HG03064 (cell line): Measurements from ENCODE around the gene UBE2C.
"Not testable (repeated sequence)": the region's sequence is repeated elsewhere in the genome, so short reads cannot be mapped to it uniquely, and the experiment has no call there.

Experiments
- ATAC-seq: cut with Tn5 transposase; IDR thresholded peaks from one replicate; pipeline ENCODE4 v1.9.1; 2021; ENCODE audit warnings: low read depth; ENCODE audit not compliant: unreplicated experiment

The UBE2C gene

DNA sequence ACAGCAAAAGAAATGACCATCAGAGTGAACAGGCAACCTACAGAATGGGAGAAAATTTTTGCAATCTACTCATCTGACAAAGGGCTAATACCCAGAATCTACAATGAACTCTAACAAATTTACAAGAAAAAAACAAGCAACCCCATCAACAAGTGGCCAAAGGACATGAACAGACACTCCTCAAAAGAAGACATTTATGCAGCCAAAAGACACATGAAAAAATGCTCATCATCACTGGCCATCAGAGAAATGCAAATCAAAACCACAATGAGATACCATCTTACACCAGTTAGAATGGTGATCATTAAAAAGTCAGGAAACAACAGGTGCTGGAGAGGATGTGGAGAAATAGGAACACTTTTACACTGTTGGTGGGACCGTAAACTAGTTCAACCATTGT lies 14.9 kb upstream of the UBE2C start:
- ATAC-seq = not testable (repeated sequence)

- ATAC-seq = not testable (repeated sequence)
These were observed 14.5 kb upstream of the UBE2C start for GRCh38 chr20:45797955-45798354.

- ATAC-seq = no peak
These were observed 13.4 kb upstream of the UBE2C start for GRCh38 chr20:45798935-45799642.

DNA sequence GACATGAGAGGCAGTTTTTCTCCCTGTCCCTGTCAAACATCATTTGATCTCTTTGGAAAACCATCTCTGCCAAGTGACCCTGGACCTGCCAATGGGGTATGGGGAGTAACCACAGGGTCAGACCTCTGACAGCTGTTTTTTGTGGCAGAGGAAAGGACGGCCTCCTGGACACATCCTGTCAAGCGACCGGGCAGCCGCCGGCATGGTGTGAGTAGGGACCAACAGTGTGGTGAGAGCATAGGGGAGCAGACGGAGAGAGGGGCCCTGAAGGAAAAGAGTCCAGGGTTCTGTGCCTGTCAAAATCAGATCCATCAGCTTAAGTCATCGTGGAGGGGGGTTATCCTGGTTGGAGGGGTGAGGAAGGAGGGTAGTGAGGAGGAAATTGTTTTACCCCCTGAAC lies 10.6 kb upstream of the UBE2C start:
- ATAC-seq = no peak

- ATAC-seq = no peak
These were observed 2.1 kb upstream of the UBE2C start for GRCh38 chr20:45810191-45810970.

DNA sequence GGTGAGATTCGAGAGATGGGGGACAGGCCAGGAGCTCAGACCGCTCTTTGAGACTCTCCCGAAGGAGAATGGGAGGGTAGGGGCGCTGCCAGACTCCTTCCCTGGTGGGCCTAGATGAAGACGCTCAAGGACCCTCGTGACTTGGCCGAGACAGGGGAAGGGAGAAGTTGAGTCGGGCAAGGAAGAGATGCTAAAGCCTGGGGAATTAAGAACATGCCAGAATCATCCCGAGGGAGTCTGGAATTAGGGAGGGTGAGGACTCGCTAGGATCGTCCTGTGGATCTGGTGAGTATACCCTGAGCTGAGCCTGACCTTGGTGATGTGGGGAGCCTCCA lies 529 bp downstream of the UBE2C start:
- ATAC-seq = no peak

DNA sequence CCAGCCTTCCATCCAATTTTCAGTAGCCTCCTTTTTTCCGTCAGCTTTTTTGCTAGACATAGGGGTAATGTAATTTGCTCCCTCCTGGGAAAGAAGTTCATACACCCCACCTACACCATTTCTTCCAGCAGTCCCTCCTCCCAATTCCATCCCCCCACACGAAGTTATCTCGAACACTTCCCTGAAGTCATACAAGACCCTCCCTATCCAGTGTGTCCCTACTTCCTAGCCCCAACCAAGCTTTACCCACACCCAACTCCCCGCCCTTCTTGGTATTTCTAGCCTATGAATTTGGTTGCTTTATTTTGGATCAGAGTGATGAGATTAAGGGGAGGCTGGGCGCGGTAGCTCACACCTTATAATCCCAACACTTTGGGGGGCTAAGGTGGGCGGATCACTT lies 1.0 kb downstream of the UBE2C start:
- no peak for ATAC-seq

DNA sequence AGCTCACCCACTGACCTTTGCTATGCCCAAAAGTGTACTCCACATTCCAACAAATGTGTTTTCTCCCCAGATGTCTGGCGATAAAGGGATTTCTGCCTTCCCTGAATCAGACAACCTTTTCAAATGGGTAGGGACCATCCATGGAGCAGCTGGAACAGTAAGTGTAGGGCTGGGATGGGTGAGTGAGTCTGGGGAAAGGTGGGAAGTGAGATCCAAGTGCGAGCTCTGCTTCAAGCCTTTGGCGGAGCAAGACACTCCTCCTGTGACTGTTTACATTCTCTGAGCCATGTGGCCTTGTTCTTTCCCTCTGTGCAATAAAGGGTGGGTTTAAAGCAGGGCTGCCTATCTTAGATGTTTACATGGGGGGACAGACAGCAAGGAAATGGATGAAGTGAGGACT lies 1.9 kb downstream of the UBE2C start:
- no peak for ATAC-seq

- no peak for ATAC-seq
These were observed 4.5 kb downstream of the UBE2C start for GRCh38 chr20:45816951-45817350.

- ATAC-seq = no peak
These were observed 5.1 kb downstream of the UBE2C start for GRCh38 chr20:45817376-45818194.

DNA sequence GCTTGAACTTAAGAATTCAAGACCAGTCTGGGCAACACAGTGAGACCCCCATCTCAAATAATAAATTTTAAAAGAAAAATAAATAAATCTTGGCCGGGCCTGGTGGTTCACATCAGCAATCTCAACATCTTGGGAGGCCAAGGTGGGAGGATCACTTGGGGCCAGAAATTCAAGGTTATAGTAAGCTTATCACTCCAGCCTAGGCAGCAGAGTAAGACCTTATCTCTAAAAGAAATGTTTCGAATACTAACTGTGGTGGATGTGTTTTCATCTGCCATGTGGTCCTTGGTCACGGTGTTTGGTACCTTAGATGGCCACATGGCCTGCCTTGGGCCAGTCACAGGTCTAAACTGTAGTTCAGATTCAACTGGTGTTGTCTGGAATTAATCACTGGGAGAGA lies 5.8 kb downstream of the UBE2C start:
- ATAC-seq = no peak

GRCh38 chr20:45819466-45819865 lies 7.0 kb downstream of the UBE2C start:
- ATAC-seq = no peak

DNA sequence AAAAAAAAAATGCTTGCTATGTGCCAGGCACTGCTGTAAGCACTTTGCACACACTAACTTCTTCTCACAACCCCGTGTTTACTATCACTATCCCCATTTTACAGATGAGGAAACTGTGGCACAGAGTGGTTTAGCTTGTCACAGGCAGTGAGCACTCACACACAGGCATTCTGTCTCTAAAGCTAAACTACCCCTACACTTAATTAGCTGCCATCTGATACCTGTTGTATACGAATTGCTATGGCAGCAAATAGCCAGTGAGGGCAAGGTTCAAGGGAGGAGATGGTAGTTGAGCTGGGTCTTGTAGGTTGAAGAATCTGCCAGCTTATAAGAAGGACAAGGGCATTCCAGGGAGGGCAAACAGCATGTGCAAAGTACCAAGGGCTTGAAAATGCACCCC lies 9.5 kb downstream of the UBE2C start:
- no peak for ATAC-seq

GRCh38 chr20:45822857-45823256 lies 10.4 kb downstream of the UBE2C start:
- no peak for ATAC-seq

- ATAC-seq = no peak
These were observed 11.7 kb downstream of the UBE2C start for GRCh38 chr20:45823949-45824835.

DNA sequence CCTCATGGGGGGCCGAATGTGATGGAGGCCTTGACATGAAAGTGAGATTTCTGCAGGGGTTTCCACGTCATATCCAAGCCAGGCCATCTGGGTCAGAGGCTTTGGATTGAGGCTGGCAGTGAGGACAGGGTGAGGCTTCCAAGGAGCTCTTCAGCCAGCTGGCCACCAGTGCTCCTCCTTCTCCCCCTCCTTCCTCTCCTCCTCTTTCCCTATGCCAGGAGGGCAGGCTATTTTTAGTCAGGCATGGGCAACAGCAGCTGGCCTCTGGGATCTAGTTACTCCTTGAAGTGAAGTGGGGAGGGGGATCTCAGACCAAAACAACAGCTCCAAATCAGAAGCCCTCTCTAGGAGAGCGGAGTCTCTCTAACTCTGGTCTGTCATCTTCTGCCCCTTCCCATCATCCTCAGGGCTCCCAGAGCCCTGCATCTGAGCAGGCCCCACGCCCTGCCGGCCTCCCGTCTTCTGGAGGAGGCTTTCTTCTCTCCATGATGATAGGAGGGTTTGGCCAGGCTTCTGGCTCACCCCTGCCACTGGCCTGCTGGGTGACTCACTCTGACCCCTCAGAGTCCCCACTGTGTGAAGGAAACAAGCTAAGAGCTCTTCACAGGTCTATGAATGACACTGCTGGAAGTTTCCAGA lies 14.1 kb downstream of the UBE2C start:
- no peak for ATAC-seq

DNA sequence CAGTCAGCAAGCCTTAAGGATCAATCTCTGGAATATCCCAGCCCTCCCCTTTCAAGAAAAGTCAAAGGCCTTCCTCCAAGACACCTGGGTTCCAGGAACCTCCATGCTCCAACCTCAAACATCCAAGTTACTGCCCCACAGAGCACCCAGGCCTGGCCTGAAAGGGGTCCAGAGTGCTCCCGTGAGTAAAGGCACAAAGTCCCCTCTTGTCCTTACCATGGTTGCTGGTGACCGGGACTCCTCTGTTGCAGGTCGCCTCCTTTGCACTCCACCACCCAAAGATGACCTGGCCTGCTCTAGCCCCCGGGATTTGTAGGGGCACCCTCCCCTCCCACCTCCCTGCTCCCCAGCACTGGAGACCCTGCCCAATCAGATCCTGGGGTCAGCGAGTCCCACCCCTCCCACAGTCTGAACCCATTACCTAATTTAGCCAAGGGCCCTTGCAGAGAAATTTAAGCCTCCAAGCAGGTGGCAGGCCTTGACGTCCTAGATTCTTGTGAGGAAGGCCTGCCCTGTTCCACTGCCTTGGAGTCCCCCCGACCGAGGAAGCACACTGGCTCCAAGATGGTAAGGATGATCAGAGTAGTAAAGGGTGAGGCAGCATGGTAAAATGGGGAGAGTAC lies 14.7 kb downstream of the UBE2C start, which contains the start of gene TNNC2:
Gene TNNC2 (minus strand): TSS at position 283 of the 623 bp plus-strand sequence. CDS start 64 bp downstream, at position 219.
- no peak for ATAC-seq

GRCh38 chr20:45827712-45828111 lies 15.3 kb downstream of the UBE2C start:
- ATAC-seq = no peak

- no peak for ATAC-seq
These were observed 16.1 kb downstream of the UBE2C start for GRCh38 chr20:45828589-45828988.
